NCI-H1105 (cell line): ENCODE results near the gene EXTL2.
"Not testable (repeated sequence)": the region's sequence is repeated elsewhere in the genome, so short reads cannot be mapped to it uniquely, and the experiment has no call there.

ENCODE experiments used
- DNase-seq: peaks from one replicate; lab custom pipeline; 2025; lab: John Stamatoyannopoulos, UW

EXTL2 gene, protein sequence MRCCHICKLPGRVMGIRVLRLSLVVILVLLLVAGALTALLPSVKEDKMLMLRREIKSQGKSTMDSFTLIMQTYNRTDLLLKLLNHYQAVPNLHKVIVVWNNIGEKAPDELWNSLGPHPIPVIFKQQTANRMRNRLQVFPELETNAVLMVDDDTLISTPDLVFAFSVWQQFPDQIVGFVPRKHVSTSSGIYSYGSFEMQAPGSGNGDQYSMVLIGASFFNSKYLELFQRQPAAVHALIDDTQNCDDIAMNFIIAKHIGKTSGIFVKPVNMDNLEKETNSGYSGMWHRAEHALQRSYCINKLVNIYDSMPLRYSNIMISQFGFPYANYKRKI

DNA sequence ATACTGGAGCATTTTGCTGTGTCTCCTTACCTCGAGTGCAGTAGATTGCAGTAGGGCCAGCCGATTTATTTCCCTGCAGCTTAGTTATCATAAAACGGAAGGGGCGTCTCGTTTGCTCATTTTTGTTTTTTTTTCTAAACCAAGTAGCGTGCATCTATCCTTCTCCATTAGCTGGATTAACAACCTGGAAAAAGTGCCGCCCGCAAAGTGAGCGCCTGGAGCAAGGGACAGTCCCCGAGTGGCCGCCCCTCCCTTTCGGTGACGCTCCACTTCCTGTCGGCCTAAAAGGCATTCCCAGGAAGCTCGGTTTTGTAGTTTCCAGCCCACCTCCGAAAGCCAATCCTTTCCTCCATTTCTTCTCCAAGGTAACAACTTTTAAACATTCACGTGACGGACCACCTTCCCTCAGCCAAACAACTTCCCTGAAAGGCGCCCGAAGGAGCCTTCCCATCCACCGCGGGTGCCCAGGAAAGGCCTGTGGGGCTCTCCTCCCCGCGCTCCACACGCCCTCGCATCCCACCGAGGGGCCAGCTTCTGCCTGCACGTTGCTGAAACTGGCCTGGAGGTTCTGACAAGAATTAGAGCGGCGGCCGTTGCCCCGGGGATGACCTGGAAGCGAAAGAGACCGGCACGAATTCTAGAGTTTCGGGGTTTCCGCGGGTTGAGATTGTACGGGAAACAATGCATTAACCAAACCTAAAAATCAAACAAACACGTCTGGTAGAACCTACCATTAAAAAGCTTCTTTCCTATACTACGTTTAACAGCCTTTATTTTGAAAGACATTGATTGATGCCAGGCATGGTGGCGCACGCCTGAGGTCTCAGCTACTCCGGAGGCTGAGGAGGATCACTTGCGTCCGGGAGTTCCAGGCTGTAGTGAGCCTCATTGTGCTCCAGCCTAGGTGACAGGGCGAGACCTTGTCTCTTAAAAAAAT, at the start of gene EXTL2:
TSS of gene EXTL2 (minus strand) at position 240 of the 937 bp plus-strand sequence. CDS start 6,085 bp downstream, outside the sequence.
- peak; percentile 96 for DNase-seq

DNA sequence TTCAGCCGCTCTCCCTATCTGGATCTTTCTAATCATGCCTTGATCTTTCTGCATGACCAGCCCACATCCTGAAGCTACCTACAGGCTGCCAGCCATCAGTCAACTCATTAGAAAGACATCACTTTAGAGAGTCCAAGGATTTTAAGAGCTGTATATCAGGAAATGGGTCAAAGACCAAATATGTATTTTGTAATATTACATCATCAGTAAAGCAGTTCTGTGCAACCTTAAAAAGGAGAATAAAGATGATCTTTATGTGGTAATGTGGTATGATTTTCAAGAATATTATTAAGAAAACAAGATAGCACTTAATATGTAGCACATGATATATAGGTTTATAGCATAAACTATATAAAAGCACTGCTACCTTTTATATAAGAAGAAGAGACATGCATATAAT, 48.9 kb upstream of the EXTL2 start:
- no peak for DNase-seq

DNA sequence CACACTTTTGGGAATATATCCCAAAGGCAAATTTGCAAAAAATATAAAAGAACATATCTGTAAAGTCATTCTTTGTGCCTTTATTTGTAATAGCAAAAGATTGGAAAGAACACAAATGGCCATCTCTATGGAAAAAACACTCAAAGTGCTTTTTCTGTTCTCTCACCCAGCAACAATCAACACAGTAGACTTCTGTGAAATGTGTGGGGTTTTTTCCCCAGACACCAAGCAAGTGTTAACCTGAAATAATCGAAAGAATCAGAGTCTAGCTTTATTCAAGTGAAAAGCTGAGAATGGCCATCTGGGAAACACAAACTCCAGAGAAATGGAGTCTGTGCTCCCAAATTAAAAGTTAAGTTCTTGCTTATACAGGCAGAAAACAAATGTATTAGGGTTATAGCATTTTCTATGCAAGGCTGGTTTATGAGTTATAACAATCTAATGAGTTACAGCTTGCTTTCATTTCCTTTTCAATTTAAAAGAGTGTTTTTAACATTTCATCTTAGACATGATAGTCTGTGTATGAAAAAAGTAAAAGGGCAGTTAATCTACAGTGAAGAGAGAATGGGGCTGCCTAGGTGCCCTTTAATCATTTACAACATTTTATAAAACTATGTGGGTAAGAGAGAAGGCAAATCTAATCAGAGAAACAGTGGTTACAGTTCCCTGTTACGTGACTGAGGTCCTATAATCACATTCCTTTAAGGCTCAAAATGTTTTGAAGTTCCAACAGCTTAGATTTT, 47.8 kb upstream of the EXTL2 start:
- DNase-seq, result no peak

DNA sequence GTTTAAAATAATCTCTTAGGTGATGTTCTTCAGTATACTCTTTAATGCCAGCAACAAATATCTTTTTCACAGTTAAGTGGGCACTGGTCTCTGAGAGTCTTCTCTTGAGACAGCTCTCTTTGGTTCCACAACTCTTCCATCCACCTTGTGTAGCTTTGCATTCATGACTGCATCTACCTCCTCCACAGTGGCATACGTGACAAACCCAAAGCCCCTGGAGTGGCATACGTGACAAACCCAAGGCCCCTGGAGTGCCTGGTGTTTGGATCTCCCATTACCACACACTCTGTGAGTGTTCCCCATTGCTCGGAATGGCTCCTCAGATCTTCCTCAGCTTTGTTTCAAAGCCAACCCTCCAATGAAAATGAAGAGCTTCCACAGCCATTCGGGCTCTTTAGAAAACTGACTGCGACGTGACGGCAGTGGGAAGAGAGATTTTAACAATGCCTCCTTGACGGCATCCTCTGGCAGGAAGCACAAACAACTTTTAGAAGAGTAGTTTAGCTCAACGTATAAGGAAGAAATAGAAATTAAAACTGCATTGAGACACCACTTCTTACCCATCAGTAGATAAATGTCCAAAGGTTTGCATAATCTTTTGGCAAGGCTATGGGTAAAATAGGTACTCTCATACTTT, 47.1 kb upstream of the EXTL2 start:
- DNase-seq, result no peak

DNA sequence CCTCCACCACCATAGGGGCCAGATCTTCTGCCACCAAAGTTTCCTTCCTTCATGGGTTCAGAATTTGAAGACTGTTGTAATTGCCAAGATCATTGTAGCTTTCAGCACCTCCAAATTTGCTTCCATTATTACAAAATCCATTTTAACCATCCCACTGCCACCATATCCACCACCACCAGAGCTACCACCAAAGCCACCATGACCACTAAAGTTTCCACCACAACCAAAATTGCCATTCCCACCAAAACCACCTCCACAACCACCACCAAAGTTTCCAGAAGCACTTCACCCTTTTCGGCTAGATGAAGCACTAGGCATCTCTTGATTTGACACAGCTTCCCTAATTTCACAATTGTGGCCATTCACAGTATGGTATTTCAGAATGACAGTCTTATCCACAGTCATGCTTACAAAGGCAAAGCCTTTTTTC, 46.5 kb upstream of the EXTL2 start:
- DNase-seq, result no peak

DNA sequence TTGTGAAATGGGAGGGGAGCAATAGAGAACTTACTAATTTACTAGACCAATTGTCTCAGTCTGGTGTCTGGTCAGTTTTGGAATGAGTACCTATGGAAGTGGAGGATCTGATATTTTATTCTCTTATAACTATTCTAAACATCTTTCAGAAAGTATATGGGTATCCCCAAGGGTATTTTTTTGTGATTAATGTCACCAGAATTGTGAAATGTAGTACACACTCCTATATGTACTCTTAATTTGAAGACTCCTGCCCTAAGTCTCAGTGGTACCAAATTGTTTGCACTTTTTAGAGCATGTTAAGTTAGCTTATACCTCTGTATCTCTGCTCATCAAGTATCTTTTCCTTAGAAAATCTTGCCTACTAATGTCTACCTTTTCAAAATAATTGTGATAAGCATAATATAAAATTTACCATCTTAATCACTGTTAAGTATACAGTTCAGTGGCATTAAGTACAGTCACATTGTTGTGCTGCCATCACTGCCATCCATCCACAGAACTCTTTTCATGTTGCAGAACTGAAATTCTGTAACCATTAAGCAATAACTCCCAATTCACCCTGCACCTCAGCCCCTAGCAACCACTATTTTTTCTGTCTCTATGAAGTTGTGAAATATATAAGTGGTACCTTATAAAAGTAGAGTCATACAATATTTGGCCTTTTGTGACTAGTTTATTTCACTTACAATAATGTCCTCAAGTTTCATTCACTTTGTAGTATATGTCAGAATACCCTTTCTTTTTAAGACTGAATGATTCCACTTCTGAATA, 41.7 kb upstream of the EXTL2 start:
- no peak for DNase-seq

DNA sequence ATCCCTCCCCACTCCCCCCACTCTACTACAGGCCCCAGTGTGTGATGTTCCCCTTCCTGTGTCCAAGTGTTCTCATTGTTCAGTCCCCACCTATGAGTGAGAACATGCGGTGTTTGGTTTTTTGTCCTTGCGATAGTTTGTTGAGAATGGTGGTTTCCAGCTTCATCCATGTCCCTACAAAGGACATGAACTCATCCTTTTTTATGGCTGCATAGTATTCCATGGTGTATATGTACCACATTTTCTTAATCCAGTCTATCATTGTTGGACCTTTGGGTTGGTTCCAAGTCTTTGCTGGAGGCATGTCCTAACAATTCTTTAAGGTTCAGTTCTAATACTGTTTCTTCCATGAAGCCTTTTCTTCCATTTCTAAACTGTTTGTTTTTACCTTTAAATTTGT, 38.9 kb upstream of the EXTL2 start:
- not testable (repeated sequence) for DNase-seq

DNA sequence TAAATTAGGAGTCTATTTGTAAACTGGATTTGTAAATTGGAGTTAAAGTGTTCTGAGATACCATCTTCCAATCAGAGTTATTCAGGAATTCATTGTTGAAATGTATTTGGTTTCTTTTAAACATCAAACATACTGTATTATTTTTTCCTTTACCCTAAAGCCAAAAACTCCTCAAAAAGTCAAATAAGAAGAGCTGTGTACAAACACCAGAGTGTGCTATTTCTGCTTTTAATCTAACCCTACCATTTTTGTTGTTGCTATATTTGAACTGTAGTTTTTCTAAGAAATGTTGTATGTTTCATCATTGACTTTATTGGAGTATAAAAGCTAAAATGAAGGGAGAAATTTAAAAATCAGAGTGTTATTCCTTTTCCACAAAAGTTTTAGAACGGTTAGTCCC, 37.1 kb upstream of the EXTL2 start:
- DNase-seq, result no peak

DNA sequence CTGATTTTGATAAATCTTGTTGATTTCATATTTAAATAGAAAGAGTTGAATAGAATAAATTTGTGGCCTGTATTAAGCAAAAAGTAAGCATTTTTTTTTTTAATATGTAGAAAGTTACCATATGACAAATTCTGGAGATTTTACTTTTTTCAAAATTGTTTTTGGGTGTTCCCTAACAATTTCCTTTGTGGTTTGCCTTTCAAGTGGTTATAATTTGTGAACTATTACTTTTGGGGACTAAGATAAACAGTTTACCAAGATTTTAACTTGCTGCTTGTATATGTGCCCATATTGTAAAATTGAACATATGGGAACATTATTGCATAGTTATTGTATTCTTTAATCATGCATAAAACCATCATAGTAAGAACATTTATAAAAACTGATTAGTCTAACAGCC, 35.9 kb upstream of the EXTL2 start:
- no peak for DNase-seq

DNA sequence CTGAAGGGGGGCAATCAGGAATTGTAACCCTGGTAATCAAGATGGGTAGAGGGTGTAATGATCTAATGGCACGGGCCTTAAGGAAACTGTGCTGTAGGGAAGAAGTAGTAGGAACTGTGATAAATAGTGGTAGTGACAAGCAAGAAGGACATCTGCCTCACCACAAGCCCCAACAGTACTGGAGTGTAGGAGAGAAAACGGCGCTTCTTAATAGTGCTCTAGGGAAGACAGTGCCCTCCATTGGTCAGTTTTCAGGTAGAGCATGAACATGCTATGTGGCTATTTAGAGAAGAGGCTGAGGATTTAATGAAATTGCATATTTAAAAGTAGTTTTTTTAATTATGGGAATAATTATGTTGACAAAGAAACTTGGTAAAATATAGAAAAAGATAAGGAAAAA, 33.5 kb upstream of the EXTL2 start:
- DNase-seq, result no peak

DNA sequence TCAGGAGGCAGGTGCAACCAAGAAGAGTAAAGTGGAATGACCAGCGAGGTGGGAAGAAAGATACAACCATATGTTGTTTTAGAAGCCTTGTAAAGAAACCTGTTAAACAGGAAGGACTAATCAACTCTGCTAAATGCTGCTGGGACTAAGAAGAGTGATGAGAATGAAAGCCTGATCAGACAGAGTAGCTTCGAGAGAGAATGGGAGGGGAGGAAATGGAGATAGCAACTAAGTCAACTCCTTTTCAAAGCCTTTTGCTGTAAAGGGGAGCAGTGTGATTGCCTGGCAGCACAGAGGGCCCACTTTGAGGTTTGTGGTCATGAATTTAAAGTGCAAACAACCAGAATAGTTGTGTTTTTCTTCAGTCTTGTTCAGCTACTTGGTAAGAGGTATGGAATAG, 32.6 kb upstream of the EXTL2 start:
- DNase-seq, result no peak

DNA sequence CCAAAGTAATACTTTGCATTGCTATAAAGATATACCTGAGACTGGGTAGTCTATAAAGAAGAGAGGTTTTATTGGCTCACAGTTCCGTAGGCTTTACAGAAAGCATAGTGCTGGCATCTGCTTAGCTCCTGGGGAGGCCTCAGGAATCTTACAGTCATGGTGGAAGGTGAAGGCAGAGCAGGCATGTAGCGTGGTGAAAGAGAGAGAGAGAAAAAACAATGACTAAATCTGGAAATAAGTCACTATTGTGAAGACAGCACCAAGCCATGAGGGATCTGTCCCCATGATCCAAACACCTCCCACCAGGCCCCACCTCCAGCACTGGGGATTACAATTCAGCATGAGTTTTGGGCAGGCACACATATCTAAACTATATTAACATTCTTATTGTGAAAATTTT, 31.6 kb upstream of the EXTL2 start:
- DNase-seq, result no peak

DNA sequence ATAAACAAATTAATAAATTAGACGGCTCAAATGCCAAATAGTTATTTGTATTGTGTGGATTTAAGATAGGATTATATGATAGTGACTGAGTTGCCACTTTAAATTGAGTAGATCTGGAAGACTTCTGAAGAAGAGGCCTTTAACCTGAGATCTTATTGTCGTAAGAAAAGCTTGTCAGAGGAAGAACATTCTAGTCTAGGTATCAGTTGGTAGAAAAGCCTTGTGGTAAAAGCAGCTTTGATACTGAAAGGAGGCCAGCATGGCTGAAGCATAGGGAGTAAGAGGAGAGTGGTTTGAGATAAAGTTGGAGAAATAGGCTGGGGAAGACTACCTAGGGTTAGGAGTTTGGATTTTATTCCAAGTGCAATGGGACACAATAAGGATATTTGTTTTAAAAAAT, 30.3 kb upstream of the EXTL2 start:
- no peak for DNase-seq

DNA sequence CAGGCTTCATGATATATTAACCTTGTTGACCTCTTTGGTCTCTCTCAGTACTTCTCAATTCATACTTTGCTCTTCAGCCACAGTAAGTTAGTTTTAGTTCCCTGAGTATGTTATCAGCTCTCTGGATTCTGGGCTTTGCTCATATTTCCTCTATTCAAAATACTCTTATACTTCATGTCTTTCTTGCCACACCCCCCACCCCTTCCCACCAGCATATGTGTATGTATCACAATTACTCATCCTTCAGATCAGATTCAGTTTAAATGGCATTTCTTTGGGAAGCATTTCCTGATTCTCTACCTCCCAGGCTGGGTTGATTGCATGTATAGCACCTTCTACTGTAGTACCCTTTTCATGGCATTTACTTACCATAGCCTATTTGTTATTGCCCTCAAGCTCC, 29.6 kb upstream of the EXTL2 start:
- DNase-seq, result no peak

DNA sequence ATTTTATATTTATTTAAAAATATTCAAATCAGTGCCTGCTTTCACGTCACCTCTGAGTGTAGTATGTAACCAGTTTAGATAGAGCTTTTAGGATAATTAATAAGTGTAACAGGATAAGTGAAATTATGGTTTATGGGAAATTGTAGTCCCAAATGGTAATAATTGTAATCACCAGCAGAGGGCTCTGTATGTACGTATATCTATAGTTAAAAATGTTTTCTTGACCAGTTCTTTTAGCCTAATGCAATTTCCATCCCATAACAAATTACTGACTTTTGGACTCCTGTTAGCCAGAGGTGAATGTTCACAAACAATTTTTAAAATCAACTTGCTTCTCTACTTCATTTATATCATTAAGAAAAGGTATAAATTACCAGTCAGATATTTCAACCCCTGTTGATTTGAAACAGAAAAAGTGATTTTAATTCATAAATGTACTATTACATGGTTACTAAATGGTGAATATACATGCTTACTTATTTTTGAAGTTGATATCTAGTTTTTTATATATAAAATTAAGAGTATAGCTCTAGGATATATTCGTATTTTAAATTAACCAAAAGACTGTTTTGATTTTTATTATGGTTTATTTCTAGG, 26.6 kb upstream of the EXTL2 start:
- peak; percentile 57 for DNase-seq

DNA sequence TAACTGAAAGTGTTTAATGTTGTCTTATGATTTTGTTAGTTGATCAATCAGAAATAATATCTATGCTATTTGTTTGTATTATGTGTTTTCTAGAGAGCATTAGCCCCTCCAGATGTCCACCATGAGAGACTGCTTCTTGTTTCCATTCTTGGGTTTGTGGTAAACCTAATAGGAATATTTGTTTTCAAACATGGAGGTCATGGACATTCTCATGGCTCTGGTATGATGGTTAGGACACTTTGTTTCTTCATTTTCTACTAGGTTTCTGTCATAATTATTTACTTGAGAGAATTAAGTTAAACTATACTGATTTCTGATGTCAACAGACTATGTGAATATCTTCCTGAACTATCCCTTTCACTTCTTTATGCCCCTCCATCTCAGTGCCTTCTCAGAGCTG, 17.4 kb upstream of the EXTL2 start:
- DNase-seq, result no peak

DNA sequence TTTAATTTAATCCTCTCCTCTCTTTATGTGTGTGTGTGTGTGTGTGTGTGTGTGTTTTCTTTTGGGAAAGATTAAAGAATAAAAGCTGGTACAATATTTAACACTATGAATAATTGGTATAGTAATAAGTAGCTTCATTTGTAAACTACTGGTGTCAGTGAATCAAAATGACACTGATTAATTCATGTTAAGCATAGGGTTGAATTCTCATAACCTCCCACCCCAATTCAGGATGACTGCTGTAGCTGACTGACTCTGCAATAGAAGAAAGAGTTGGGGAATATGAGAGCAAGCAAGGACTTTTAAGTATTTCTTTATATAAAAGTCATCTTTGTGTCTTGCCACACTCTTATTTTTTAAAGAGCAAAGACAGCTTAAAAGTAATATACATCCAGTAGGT, 14.4 kb upstream of the EXTL2 start:
- no peak for DNase-seq

DNA sequence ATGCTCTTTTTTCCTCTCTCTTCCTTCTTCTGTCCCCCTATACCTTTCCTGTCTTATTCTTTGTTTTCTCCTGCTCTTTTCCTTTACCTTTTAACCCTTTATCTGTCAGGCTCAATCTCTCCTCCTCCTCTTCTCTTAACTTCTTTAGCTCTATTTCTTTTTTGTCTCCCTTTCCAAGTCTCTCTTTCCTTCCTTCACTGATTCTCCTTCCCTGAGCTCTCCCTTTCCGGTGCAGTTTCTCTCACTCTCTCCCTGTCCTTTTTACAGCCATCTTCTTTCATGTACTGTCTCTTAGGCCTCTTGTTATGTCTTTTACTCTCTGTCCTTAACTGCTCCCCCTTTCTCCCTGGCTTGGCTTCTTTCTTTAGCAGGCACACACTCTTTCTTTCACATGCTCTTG, 13.2 kb upstream of the EXTL2 start:
- DNase-seq, result no peak

DNA sequence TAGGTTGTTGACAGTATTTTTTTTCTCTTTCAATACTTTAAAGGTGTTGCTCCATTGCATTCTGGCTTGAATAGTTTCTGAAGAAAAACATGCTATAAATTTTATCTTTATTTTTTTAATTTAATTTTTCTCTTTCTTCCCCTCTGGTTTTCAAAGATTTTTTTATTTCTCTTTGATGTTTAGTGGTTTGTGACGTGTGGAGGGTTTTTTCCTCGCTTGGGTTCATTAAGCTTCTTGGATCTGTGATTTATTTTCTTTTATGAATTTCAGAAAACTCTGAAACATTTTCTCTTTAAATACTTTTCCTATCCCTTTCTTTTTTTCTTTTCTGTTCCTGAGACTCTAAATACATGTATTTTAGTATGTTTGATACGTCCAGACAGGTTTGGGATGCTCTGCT, 10.5 kb upstream of the EXTL2 start:
- no peak for DNase-seq

DNA sequence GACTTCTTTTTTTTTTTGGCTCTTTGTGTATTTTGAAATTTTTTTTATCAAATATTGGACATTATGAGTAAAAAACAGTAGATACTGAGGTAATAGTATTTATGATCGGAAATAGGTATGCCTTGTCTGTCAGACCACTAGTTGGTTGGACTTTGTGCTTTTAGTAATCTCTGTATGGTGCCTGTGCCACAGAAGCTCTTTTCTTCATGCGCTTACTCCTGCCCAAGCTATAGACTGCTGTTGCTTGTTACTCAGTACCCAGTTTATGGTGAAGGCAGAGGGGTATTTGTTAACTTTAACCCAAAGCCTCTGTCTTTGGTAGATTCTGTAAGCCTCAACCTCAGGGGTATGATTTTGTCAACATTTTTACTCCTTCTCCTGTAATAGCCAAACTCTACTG, 9.9 kb upstream of the EXTL2 start:
- DNase-seq, result no peak

DNA sequence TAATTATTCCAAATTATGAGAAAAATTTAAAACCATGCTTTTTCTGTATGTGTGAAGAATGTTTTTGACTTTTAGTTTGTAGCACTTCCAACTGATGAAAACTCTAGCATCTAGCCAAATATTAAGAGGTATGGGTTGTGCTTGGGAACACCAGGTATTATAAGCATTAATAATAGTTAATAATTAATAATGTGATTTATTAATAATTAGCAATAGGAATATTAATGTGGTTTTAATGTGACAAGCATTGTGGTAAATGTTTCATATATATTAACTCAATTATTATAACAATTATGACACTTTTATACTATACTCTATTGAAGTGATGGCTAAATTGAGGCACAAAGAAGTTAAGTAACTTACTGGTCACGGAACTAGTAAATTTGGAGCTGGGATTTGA, 9.1 kb upstream of the EXTL2 start:
- no peak for DNase-seq
